ENCODE measurements around the gene INSYN1.

Gene INSYN1

GRCh38 chr15:73782344-73782959 is 29.3 kb upstream of the INSYN1 start:
- DNase-seq (no peak), ATAC-seq (ENCODE audit: insufficient read depth, low read depth) (no peak)
- H3K27ac ChIP-seq (ENCODE audit: low read length) = no peak overlapping the region
- no peaks in the 10 kb centered on the region for H3K36me3 ChIP-seq (ENCODE audit: insufficient read depth, low read length)
- H3K4me1 ChIP-seq (ENCODE audit: insufficient read depth, low read length) = no peaks in the 10 kb centered on the region
- H3K9me3 ChIP-seq (ENCODE audit: insufficient read depth, low read length, severe bottlenecking) = no peaks in the 10 kb centered on the region
- no peak for TF ChIP-seq CTCF (IDR thresholded peaks at IDR 0.05; ENCODE audit: borderline replicate concordance, extremely low read depth, low read length, poor library complexity, severe bottlenecking)
- no peak for TF ChIP-seq EZH2 (IDR thresholded peaks at IDR 0.05; ENCODE audit: borderline replicate concordance, low read depth, low read length, severe bottlenecking)
- peaks cover 5% of the 10 kb centered on the region for H3K27me3 ChIP-seq (ENCODE audit: insufficient read depth, low read length, poor library complexity)
- H2AFZ ChIP-seq (ENCODE audit: low read depth, low read length) = no peak overlapping the region
- H3K4me3 ChIP-seq (ENCODE audit: low read depth in 1 of 2, low read length in 2 of 2) = no peak overlapping the region
- no peak overlapping the region for H3K4me2 ChIP-seq (ENCODE audit: insufficient read depth, low read length)
- H3K9ac ChIP-seq (ENCODE audit: low read depth, low read length) = no peak overlapping the region
- H4K20me1 ChIP-seq (ENCODE audit: insufficient read depth, low read length) = no peaks in the 10 kb centered on the region; the same call in 1 of the 2 replicates
- H3K79me2 ChIP-seq (ENCODE audit: insufficient read depth, low read length) = no peaks in the 10 kb centered on the region

- no peak overlapping the region for H3K27ac ChIP-seq (ENCODE audit: low read length)
- no peaks in the 10 kb centered on the region; the same call in 1 of the 2 replicates for H4K20me1 ChIP-seq (ENCODE audit: insufficient read depth, low read length)
- H3K27me3 ChIP-seq (ENCODE audit: insufficient read depth, low read length, poor library complexity) = peaks cover 5% of the 10 kb centered on the region
- H2AFZ ChIP-seq (ENCODE audit: low read depth, low read length) = no peak overlapping the region
- H3K4me3 ChIP-seq (ENCODE audit: low read depth in 1 of 2, low read length in 2 of 2) = no peak overlapping the region
- no peaks in the 10 kb centered on the region for H3K9me3 ChIP-seq (ENCODE audit: insufficient read depth, low read length, severe bottlenecking)
- ATAC-seq (ENCODE audit: insufficient read depth, low read depth) = no peak
- H3K36me3 ChIP-seq (ENCODE audit: insufficient read depth, low read length) = no peaks in the 10 kb centered on the region
- H3K9ac ChIP-seq (ENCODE audit: low read depth, low read length) = no peak overlapping the region
- DNase-seq = no peak
- TF ChIP-seq CTCF (IDR thresholded peaks at IDR 0.05; ENCODE audit: borderline replicate concordance, extremely low read depth, low read length, poor library complexity, severe bottlenecking) (peak; percentile 41), EZH2 (IDR thresholded peaks at IDR 0.05; ENCODE audit: borderline replicate concordance, low read depth, low read length, severe bottlenecking) (no peak)
- H3K4me2 ChIP-seq (ENCODE audit: insufficient read depth, low read length) = no peak overlapping the region
- H3K4me1 ChIP-seq (ENCODE audit: insufficient read depth, low read length) = no peaks in the 10 kb centered on the region
- no peaks in the 10 kb centered on the region for H3K79me2 ChIP-seq (ENCODE audit: insufficient read depth, low read length)
Observed at GRCh38 chr15:73781038-73781925, 28.1 kb upstream of the INSYN1 start.

GRCh38 chr15:73779974-73780373 is 26.8 kb upstream of the INSYN1 start:
- no peak for DNase-seq
- no peak overlapping the region for H3K9ac ChIP-seq (ENCODE audit: low read depth, low read length)
- H2AFZ ChIP-seq (ENCODE audit: low read depth, low read length) = no peak overlapping the region
- no peaks in the 10 kb centered on the region for H3K79me2 ChIP-seq (ENCODE audit: insufficient read depth, low read length)
- H3K4me1 ChIP-seq (ENCODE audit: insufficient read depth, low read length) = no peaks in the 10 kb centered on the region
- no peak overlapping the region for H3K4me3 ChIP-seq (ENCODE audit: low read depth in 1 of 2, low read length in 2 of 2)
- no peak for TF ChIP-seq CTCF (IDR thresholded peaks at IDR 0.05; ENCODE audit: borderline replicate concordance, extremely low read depth, low read length, poor library complexity, severe bottlenecking)
- no peak for TF ChIP-seq EZH2 (IDR thresholded peaks at IDR 0.05; ENCODE audit: borderline replicate concordance, low read depth, low read length, severe bottlenecking)
- H3K27me3 ChIP-seq (ENCODE audit: insufficient read depth, low read length, poor library complexity) = peaks cover 5% of the 10 kb centered on the region
- no peak for ATAC-seq (ENCODE audit: insufficient read depth, low read depth)
- H3K4me2 ChIP-seq (ENCODE audit: insufficient read depth, low read length) = no peak overlapping the region
- no peaks in the 10 kb centered on the region for H3K36me3 ChIP-seq (ENCODE audit: insufficient read depth, low read length)
- no peaks in the 10 kb centered on the region; the same call in 1 of the 2 replicates for H4K20me1 ChIP-seq (ENCODE audit: insufficient read depth, low read length)
- H3K27ac ChIP-seq (ENCODE audit: low read length) = no peak overlapping the region
- no peaks in the 10 kb centered on the region for H3K9me3 ChIP-seq (ENCODE audit: insufficient read depth, low read length, severe bottlenecking)
